GM12865 (cell line): ENCODE measurements around the gene RNF39.

Source experiments
- DNase-seq: peaks from one replicate; pipeline ENCODE4 v3.0.0; 2010; ENCODE audit warnings: low read depth
- H3K4me3 ChIP-seq: 2 replicates; pipeline ENCODE4 v1.5.1; 2011; ENCODE audit warnings: mild to moderate bottlenecking, low read depth, low read length, control low read depth
- CTCF ChIP-seq: IDR thresholded peaks from 2 replicates; pipeline ENCODE4 v1.5.1; 2011; ENCODE audit warnings: low read length, control low read depth, low read depth, inconsistent platforms; ENCODE audit not compliant: insufficient read depth; ENCODE audit errors: missing control alignments

The RNF39 gene

GRCh38 chr6:30093951-30094661 is 18.5 kb upstream of the RNF39 start:
- TF ChIP-seq CTCF: no peak
- H3K4me3 ChIP-seq: no peak overlapping the region
- DNase-seq: no peak

GRCh38 chr6:30092852-30093543 is 17.4 kb upstream of the RNF39 start:
- H3K4me3 ChIP-seq: no peak overlapping the region
- no peak for TF ChIP-seq CTCF
- no peak for DNase-seq

GRCh38 chr6:30091577-30092381 is 16.2 kb upstream of the RNF39 start:
- H3K4me3 ChIP-seq: no peak overlapping the region
- no peak for DNase-seq
- no peak for TF ChIP-seq CTCF

GRCh38 chr6:30087876-30088275 is 12.3 kb upstream of the RNF39 start:
- no peak for TF ChIP-seq CTCF
- no peak for DNase-seq
- H3K4me3 ChIP-seq: no peak overlapping the region

GRCh38 chr6:30077218-30077617 is 1.6 kb upstream of the RNF39 start:
- no peak overlapping the region for H3K4me3 ChIP-seq
- no peak for TF ChIP-seq CTCF
- no peak for DNase-seq

GRCh38 chr6:30075790-30076732 is 492 bp upstream of the RNF39 start:
- no peak for DNase-seq
- no peak overlapping the region for H3K4me3 ChIP-seq
- TF ChIP-seq CTCF: peak; percentile 37
